ENCODE measurements around the gene CYP21A2. TPM values are rescaled to one million over a fixed set of nuclear protein-coding genes. Genes with fewer than 3 reads are reported as not detected.
A peak's percentile ranks its signal among the peaks of the same experiment; 100 is the strongest.

The CYP21A2 gene
- total and polyA plus RNA-seq, 2 of the 8 experiments (the other 6 are each of a cell fraction or from before 2014, with no cell fraction given): 0.22 to 0.23 TPM

- no peak for FAIRE-seq
These were observed 8.9 kb downstream of the CYP21A2 start for GRCh38 chr6:32047084-32047478.

More at GRCh38 chr6:32047084-32047478, 8.9 kb downstream of the CYP21A2 start:
- Histone ChIP-seq H3K4me2 (ENCODE audit: insufficient read depth in 1 of 2, low read depth in 2 of 2, low read length in 2 of 2) (no peak overlapping the region), H2BK20ac (ENCODE audit: low read length) (no peak overlapping the region), H3K23me2 (ENCODE audit: low read depth, low read length) (peaks cover 1% of the 10 kb centered on the region; the same call in 1 of the 2 replicates), H3K4me1 (replicated peaks in 1 of 4; ENCODE audit: control insufficient read depth in 3 of 4, insufficient read depth in 4 of 4, low read length in 3 of 4) (peaks cover 0 to 7% (median 4%) of the 10 kb centered on the region in 4 experiments; a peak in 4 of 7 replicates), H3K56ac (replicated peaks; ENCODE audit: insufficient read length, low read depth, low read length) (no peak overlapping the region), H3K9me3 (ENCODE audit: insufficient read depth in 2 of 2, low read depth in 1 of 2, low read length in 1 of 2) (no peaks in the 10 kb centered on the region), H4K20me1 (replicated peaks in 1 of 2; ENCODE audit: control insufficient read depth in 1 of 2, insufficient read depth in 2 of 2, low read length in 2 of 2) (no peaks in the 10 kb centered on the region), H4K91ac (replicated peaks; ENCODE audit: insufficient read length, low read length) (no peak overlapping the region), H4K8ac (ENCODE audit: extremely low read depth, insufficient read depth, low read length) (no peak overlapping the region), H4K5ac (ENCODE audit: insufficient read length, low read depth, low read length) (no peak overlapping the region), H2BK5ac (ENCODE audit: low read depth, low read length) (no peak overlapping the region; the same call in 1 of the 2 replicates), H3K23ac (ENCODE audit: insufficient read length) (no peak overlapping the region), H3K4me3 (ENCODE audit: extremely low read depth in 1 of 4, insufficient read depth in 2 of 4, low read depth in 3 of 4, low read length in 4 of 4) (no peak overlapping the region), H3K79me1 (ENCODE audit: low read depth, low read length) (no peaks in the 10 kb centered on the region), H2AK5ac (ENCODE audit: low read depth, low read length) (no peak overlapping the region), H3K79me2 (ENCODE audit: control insufficient read depth in 1 of 2, insufficient read depth in 2 of 2, low read length in 2 of 2) (no peaks in the 10 kb centered on the region), H3K18ac (ENCODE audit: extremely low read depth, low read length) (no peak overlapping the region), H3K4ac (replicated peaks; ENCODE audit: insufficient read length, low read depth, low read length) (no peak overlapping the region), H3K36me3 (ENCODE audit: control insufficient read depth in 2 of 4, insufficient read depth in 4 of 4, low read length in 3 of 4) (no peaks in the 10 kb centered on the region), H3K14ac (ENCODE audit: insufficient read length) (no peak overlapping the region), H2BK120ac (replicated peaks; ENCODE audit: low read depth, low read length) (no peak overlapping the region), H2AFZ (ENCODE audit: low read length) (no peak overlapping the region), H3K9ac (replicated peaks in 1 of 4; ENCODE audit: extremely low read depth in 1 of 4, low read depth in 3 of 4, low read length in 3 of 4) (no peak overlapping the region), H2BK12ac (ENCODE audit: low read depth, low read length) (peak overlapping the region; percentile 63; the same call in 1 of the 2 replicates), H3K27me3 (replicated peaks in 1 of 4; ENCODE audit: control insufficient read depth in 3 of 4, extremely low read depth in 1 of 4, insufficient read depth in 3 of 4, low read length in 3 of 4) (no peaks in the 10 kb centered on the region), H2BK15ac (ENCODE audit: low read length) (no peak overlapping the region), H3K27ac (ENCODE audit: low read depth, low read length) (no peak overlapping the region)
- DNase-seq (ENCODE audit: low read depth in 1 of 2, low spot score in 2 of 2): no peak
- WGBS, 2 experiments (ENCODE audit: extremely low coverage in 1 of 2, insufficient coverage in 1 of 2, insufficient read length in 1 of 2, insufficient replicate concordance in 2 of 2, low coverage in 1 of 2, low lambda C conversion rate in 2 of 2, missing lambda C conversion rate in 1 of 2): 94% methylated on average over 6 of the region's 11 CpGs; no CpG with 5 or more reads in 1 of the 2 experiments
- ChIA-PET CTCF (ENCODE audit: partially characterized antibody) (interaction anchor here (0.5 to 4.9 kb wide), 19 partner anchors 8 to 1510 kb away, joined by 3 to 38 read pairs (median 7); partner anchors contain the start of genes CFB, CYP21A2 and DXO), POLR2A (ENCODE audit: partially characterized antibody) (interaction anchor here (0.6 to 3.1 kb wide), 7 partner anchors 11 to 122 kb away, joined by 3 to 14 read pairs (median 4); partner anchors contain the start of gene DXO)
- TF ChIP-seq PHF8 (conservative IDR thresholded peaks at IDR 0.05; ENCODE audit: low read depth, low read length) (no peak), EGR1 (IDR thresholded peaks at IDR 0.05; ENCODE audit: borderline replicate concordance, low read depth, low read length) (no peak), CHD2 (IDR thresholded peaks at IDR 0.05; ENCODE audit: low read length) (no peak), JUND (IDR thresholded peaks at IDR 0.05; ENCODE audit: low read length) (0 out of 2 replicates have a peak, but pooled peaks have one; percentile 10), KDM5A (IDR thresholded peaks at IDR 0.05; ENCODE audit: low read length) (no peak), TAF1 (IDR thresholded peaks at IDR 0.05; ENCODE audit: low read depth, low read length) (no peak), TEAD4 (IDR thresholded peaks at IDR 0.05; ENCODE audit: low read depth, low read length) (no peak)
